HG02623 (cell line): ENCODE measurements around the gene TENM4.
"Not testable (repeated sequence)": the region's sequence is repeated elsewhere in the genome, so short reads cannot be mapped to it uniquely, and the experiment has no call there.

ENCODE experiments used
- ATAC-seq: cut with Tn5 transposase; IDR thresholded peaks from one replicate; pipeline ENCODE4 v1.9.1; 2021; ENCODE audit warnings: moderate library complexity; ENCODE audit not compliant: unreplicated experiment

The TENM4 gene

DNA sequence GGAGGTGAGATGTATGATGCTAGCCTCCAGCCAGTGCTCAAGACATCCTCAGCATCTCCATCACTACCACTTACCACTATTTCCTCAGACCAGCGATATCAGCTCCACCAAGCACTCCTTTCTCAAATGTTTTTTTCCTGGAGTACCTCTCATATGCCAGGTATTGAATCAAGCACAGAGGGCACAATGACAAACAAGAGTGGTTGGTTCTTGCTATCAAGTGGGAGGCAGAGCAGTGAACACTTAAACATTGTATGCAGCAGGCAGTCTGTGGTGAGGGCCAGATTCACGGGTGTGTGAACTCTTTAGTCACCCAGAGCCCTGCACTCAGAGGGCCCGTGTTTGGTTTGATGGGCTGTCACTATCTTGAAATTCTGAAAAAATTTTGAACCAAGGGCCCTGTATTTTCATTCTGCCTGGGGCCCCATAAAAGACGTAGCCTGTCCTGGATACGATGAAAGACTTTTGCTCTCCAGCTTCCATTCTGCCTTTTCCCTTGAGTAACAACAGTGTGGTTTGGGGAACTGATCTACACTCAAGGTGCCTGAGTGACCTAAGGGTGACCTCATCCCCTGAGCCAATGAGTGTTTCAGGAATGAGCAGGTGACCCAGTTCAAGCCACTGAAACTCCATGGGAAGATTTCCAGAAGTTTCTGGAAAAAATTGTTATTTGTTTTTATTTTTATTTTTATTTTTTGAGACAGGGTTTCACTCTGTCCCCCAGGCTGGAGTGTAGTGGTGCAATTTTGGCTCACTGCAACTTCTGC, 517.8 kb downstream of the TENM4 start:
- ATAC-seq: no peak

GRCh38 chr11:78921509-78921908, 519.3 kb downstream of the TENM4 start:
- no peak for ATAC-seq

DNA sequence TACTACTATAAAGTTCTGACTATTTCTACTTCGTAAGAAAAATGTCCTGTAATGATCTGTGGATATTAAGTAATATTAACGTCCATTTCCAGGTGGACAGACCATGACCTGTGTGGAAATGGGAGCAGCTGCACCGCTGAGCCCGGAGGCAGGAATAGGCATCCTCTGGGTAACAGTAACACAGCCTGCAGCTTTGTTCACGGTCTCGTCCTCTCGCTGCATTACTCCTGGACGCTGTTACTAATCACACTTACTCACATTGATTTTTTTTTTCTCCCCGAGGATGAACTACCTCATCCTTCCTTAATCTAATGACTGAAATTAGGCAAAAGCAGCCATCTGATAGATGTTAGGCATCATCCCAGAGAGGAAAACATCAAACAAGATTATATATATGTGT, 520.5 kb downstream of the TENM4 start:
- ATAC-seq: no peak

- no peak for ATAC-seq
Observed at GRCh38 chr11:78916759-78917158, 524.1 kb downstream of the TENM4 start.

- ATAC-seq: no peak
Observed at GRCh38 chr11:78914503-78914902, 526.3 kb downstream of the TENM4 start.

DNA sequence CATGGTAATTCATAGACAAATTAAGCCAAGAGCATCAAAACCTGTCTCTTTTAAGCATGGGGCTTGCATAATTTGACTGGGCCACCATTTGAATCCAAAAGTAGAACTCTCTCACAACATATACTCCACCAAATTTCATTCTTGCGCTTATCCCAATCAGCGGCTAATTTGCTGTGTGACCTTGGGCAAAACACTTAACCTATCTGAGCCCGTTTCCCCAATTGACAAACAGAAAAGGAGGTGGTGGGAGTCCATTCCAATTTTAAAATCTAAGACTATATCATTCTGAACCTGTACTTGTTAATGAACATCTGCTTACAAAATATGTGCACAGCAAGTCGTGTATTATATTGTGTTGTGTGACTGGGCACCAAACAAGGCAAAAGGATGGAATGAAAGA, 528.1 kb downstream of the TENM4 start:
- ATAC-seq: no peak

DNA sequence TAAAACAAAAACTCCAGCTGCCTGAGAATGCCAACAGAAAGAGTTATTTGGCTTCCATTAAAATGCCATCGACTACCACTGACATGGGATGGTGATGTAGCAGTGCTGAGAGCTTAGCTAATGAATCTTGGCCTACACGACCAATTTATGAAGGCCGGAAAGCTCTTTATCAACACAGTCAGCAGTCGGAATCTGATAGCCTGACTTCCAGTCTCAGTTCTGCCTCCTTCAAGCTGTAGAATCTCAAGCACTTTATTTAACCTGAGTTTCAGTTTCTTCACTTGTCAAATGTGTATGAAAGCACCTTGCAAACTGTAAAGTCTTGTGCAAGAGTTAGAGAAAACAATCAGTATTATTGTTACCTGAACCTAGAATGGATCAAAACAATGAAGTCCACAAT, 530.5 kb downstream of the TENM4 start:
- ATAC-seq: no peak

DNA sequence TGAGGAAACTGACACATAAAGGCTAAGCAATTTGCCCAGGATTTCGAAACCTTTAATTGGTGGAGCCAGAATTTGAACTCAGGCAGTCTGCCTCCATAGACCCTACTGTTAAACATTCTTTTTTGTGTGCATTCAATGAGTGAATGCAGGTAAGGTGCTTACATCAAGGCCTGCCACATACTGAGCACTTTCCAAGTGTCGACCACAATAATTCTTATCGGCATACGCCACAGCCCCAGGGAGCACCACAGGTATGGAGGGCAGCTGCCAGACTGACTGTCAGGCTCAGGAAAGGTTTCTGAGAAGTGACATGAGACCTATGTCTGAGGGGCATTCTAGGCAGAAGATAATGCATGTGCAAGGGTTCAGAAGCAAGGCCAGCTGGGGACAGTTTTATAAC, 531.4 kb downstream of the TENM4 start:
- no peak for ATAC-seq

GRCh38 chr11:78907636-78908035, 533.2 kb downstream of the TENM4 start:
- ATAC-seq: no peak

DNA sequence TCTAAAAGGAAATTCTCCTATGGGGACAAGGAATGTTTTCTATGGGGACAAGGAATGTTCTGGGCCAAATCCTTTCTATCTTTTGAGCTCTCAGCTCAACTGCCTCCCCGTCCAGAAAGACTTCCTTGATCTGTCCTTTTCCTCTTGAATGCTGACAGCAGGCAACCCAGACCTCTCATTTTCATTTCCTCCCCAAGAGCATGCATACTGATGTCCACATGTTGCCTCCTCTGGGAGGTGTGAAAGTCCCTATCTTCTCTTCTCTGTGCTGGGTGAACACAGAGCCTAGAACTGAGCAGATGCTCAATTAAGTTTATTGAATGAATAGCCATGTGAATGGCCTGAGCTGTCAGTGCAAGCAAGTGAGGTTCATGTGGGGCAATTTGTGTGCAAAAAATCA, 534.3 kb downstream of the TENM4 start:
- no peak for ATAC-seq

GRCh38 chr11:78905756-78906155, 535.1 kb downstream of the TENM4 start:
- ATAC-seq: no peak

DNA sequence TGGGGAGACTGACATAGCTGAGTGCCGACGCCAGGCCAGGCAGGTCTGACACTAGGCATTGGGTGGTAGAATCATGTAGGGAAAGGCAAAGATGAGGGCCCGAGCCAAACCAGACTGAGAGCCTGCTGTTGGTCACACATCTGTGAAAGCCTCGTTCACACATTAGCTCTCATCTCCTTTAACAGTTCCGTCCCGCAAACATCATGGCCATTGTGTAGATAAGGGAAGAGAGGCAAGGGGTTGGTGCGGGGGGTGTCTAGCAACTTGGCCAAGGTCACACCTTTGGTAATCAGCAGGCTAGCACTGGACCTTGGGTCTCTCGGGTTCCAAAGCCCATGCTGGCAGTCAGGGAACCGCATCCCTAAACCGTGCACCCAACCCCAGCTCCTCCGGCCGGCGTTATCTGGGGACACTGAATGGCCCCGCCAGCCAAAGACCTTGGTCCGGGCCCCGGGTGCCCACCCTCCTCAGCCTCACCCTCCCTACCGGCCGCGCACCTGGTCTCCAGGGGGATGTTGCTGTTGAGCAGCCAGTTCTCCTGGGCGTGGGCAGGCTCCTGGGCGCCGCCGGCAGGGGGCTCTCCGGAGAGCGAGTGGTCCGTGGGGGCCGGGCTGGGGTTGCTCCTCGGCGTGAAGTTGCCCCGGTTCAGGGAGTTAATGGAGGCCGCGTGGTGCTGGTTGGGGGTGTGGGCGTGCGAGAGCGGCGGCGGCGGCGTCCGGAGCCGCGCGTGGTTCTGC, 537.9 kb downstream of the TENM4 start:
- ATAC-seq: no peak

- no peak for ATAC-seq
Observed at GRCh38 chr11:78901831-78902230, 539.0 kb downstream of the TENM4 start.

GRCh38 chr11:78898266-78898775, 542.5 kb downstream of the TENM4 start:
- no peak for ATAC-seq

DNA sequence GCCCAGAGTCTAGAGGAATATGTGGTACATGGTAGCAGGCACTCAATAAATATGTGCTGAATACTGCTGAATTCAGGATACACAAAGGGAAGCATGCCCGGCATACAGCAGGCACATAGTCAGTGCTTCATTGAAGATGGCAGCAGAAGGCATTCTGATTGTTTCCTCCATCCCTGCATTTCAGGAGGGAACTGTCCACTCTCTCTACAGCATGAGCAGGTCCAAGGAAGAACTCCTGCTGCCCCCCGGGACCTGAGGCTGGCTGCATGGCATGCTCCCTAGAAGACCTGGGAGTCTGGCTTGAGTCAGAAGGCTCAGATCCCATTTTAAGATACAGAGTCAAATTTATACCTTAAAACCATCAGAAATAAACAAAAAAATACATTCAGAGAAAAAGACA, 546.8 kb downstream of the TENM4 start:
- no peak for ATAC-seq

- ATAC-seq: no peak
Observed at GRCh38 chr11:78889698-78890097, 551.1 kb downstream of the TENM4 start.

- no peak for ATAC-seq
Observed at GRCh38 chr11:78886616-78887015, 554.2 kb downstream of the TENM4 start.

DNA sequence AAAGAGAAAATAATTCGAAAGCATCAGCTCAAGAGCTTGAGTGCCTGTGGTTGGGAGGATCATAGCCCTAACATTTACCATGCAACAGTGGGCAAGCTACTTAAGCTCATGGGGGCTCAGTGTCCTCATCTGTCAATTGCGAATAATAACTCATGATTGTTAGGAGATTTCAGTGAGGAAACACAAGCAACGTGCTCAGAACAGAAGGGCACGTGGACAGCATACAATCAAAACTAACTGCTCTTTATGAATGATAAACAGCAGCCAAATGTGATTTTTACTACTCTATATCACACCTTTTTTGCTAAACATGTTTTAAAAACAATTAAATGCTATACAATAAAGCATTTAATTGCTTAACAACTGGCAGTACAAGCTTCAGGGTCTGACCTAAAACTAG, 556.1 kb downstream of the TENM4 start:
- ATAC-seq: no peak

- no peak for ATAC-seq
Observed at GRCh38 chr11:78883506-78883905, 557.3 kb downstream of the TENM4 start.

- ATAC-seq: not testable (repeated sequence)
Observed at GRCh38 chr11:78879094-78879980, 561.5 kb downstream of the TENM4 start.

GRCh38 chr11:78878631-78879030, 562.2 kb downstream of the TENM4 start:
- ATAC-seq: no peak
